ENCODE measurements around the gene NR2F2. TPM values are rescaled to one million over a fixed set of nuclear protein-coding genes. Genes with fewer than 3 reads are reported as not detected.

The NR2F2 gene
- total and polyA plus RNA-seq, 2 experiments from 2014 or later, result 0.16 TPM; not detected in 1

DNA sequence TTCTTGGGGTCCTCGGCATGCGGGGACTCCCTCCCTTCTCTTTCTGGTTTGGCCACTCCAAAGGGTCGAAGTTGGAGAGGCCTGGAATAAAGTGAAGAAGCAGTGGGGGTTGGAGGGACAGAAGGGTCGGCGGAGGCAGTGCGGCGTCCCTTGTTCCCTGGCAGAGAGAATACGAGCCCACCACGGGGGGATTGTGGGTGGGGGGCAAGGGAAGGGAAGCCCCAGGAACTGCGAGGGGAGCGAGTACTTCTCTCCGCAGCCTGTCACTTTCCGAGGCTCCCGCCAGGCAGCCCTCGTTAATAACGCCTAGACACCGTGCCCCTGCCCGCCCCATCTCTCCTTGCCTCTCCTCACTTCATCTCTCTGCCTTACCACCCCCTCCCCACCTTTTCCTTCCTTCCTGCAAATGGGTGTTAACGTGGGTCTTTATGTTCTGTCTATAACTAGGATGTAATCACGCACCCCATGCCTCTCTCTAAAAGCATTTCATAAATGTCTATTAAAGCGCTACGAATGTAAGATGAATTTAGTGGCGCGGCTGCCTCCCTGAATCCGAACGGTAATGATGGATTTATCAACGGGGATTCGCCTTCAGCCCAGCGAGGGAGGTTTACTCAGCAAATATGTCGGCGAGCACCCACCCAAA, 13.7 kb downstream of the NR2F2 start:
- Histone ChIP-seq H3K4me2 (peak overlapping the region; percentile 83), H3K9me2 (ENCODE audit: insufficient read depth) (no peaks in the 10 kb centered on the region), H3K27me3 (ENCODE audit: insufficient read depth) (peaks cover 96% of the 10 kb centered on the region), H3K79me2 (replicated peaks; ENCODE audit: insufficient read depth) (no peaks in the 10 kb centered on the region), H2AFZ (peak overlapping the region; percentile 56; the same call in 1 of the 2 replicates), H3K4me1 (ENCODE audit: insufficient read depth) (peaks cover 82% of the 10 kb centered on the region), H3F3A (replicated peaks; ENCODE audit: low read depth) (peaks cover 23% of the 10 kb centered on the region; the same call in 1 of the 2 replicates), H3K4me3 (peak overlapping the region; percentile 76), H3K36me3 (ENCODE audit: insufficient read depth) (no peaks in the 10 kb centered on the region), H4K20me1 (replicated peaks; ENCODE audit: insufficient read depth) (peaks cover 22% of the 10 kb centered on the region), H3K27ac (ENCODE audit: low read depth) (no peak overlapping the region)
- ATAC-seq (no peak), DNase-seq (ENCODE audit: low spot score) (peak; percentile 32)
- Mint-ChIP-seq H3K27ac (no peak overlapping the region), H3K36me3 (ENCODE audit: low read depth) (no peaks in the 10 kb centered on the region; the same call in 2 of the 3 replicates), H3K4me3 (peak overlapping the region; percentile 63), H3K27me3 (ENCODE audit: insufficient read depth, low read depth, poor library complexity) (peaks cover 98% of the 10 kb centered on the region), H3K4me1 (peaks cover 78% of the 10 kb centered on the region), H3K9me3 (peaks cover 6% of the 10 kb centered on the region)
- TF ChIP-seq ZNF114 (CRISPR knock-in tag; IDR thresholded peaks at IDR 0.05), result no peak
- peak; percentile 98 for TF ChIP-seq EZH2 (IDR thresholded peaks at IDR 0.05; ENCODE audit: low read depth, unreplicated experiment)

- Histone ChIP-seq H3K27me3 (ENCODE audit: insufficient read depth) (peaks cover 96% of the 10 kb centered on the region), H3K4me2 (peak overlapping the region; percentile 83), H3K9me2 (ENCODE audit: insufficient read depth) (no peaks in the 10 kb centered on the region), H3K4me1 (ENCODE audit: insufficient read depth) (peaks cover 82% of the 10 kb centered on the region), H2AFZ (no peak overlapping the region), H3K36me3 (ENCODE audit: insufficient read depth) (no peaks in the 10 kb centered on the region), H3K27ac (ENCODE audit: low read depth) (no peak overlapping the region), H4K20me1 (replicated peaks; ENCODE audit: insufficient read depth) (peaks cover 28% of the 10 kb centered on the region), H3F3A (replicated peaks; ENCODE audit: low read depth) (peaks cover 26% of the 10 kb centered on the region; the same call in 1 of the 2 replicates), H3K79me2 (replicated peaks; ENCODE audit: insufficient read depth) (no peaks in the 10 kb centered on the region), H3K4me3 (peak overlapping the region; percentile 76)
- peak overlapping the region; percentile 63 for H3K4me3 Mint-ChIP-seq
- H3K4me1 Mint-ChIP-seq, result peaks cover 78% of the 10 kb centered on the region
- H3K27me3 Mint-ChIP-seq (ENCODE audit: insufficient read depth, low read depth, poor library complexity), result peaks cover 98% of the 10 kb centered on the region
- peaks cover 6% of the 10 kb centered on the region for H3K9me3 Mint-ChIP-seq
- ATAC-seq (peak; percentile 1; the same call in 1 of the 3 replicates), DNase-seq (ENCODE audit: low spot score) (peak; percentile 48)
- H3K36me3 Mint-ChIP-seq (ENCODE audit: low read depth), result no peaks in the 10 kb centered on the region; the same call in 2 of the 3 replicates
- TF ChIP-seq POLR2AphosphoS5 (IDR thresholded peaks at IDR 0.05; ENCODE audit: low read depth) (no peak), EZH2phosphoT487 (IDR thresholded peaks at IDR 0.05; ENCODE audit: unreplicated experiment) (peak; percentile 61), ZNF114 (CRISPR knock-in tag; IDR thresholded peaks at IDR 0.05) (no peak)
- TF ChIP-seq, protein P1, sequence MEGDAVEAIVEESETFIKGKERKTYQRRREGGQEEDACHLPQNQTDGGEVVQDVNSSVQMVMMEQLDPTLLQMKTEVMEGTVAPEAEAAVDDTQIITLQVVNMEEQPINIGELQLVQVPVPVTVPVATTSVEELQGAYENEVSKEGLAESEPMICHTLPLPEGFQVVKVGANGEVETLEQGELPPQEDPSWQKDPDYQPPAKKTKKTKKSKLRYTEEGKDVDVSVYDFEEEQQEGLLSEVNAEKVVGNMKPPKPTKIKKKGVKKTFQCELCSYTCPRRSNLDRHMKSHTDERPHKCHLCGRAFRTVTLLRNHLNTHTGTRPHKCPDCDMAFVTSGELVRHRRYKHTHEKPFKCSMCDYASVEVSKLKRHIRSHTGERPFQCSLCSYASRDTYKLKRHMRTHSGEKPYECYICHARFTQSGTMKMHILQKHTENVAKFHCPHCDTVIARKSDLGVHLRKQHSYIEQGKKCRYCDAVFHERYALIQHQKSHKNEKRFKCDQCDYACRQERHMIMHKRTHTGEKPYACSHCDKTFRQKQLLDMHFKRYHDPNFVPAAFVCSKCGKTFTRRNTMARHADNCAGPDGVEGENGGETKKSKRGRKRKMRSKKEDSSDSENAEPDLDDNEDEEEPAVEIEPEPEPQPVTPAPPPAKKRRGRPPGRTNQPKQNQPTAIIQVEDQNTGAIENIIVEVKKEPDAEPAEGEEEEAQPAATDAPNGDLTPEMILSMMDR (conservative IDR thresholded peaks at IDR 0.05; ENCODE audit: low read depth in 2 of 2), result 0 out of 4 replicates have a peak, but pooled peaks of 1 of the 2 experiments have one; percentile 2
- H3K27ac Mint-ChIP-seq, result no peak overlapping the region
Observed at GRCh38 chr15:96344706-96345559, 14.4 kb downstream of the NR2F2 start.
